Stimulated activated CD8-positive, alpha-beta memory T cell treated with anti-CD3 and anti-CD28 coated beads, Interleukin-4, amount 100 ng/mL, for 4 hours (primary cell): Measurements from ENCODE around the gene LPAR3.
A peak's percentile ranks its signal among the peaks of the same experiment; 100 is the strongest.

ENCODE experiments used
- DNase-seq, 2 donors: peaks; one replicate each; pipeline ENCODE4 v3.0.0-alpha.2; 2020; ENCODE audit warnings: low read depth in 2 of 2, low spot score in 1 of 2

Gene LPAR3

GRCh38 chr1:84833194-84833593 is 59.8 kb downstream of the LPAR3 start:
- DNase-seq = no peak

- no peak for DNase-seq
Observed at GRCh38 chr1:84830136-84830535, 62.9 kb downstream of the LPAR3 start.

GRCh38 chr1:84827976-84828375 is 65.0 kb downstream of the LPAR3 start:
- no peak for DNase-seq

GRCh38 chr1:84827555-84827954 is 65.5 kb downstream of the LPAR3 start:
- DNase-seq = no peak

- no peak for DNase-seq
Observed at GRCh38 chr1:84825161-84825560, 67.8 kb downstream of the LPAR3 start.

- no peak for DNase-seq
Observed at GRCh38 chr1:84823991-84824390, 69.0 kb downstream of the LPAR3 start.

GRCh38 chr1:84823511-84823910 is 69.5 kb downstream of the LPAR3 start:
- no peak for DNase-seq

- no peak for DNase-seq
Observed at GRCh38 chr1:84810343-84810742, 82.7 kb downstream of the LPAR3 start.

GRCh38 chr1:84809023-84809422 is 84.0 kb downstream of the LPAR3 start:
- no peak for DNase-seq

GRCh38 chr1:84803604-84804003 is 89.4 kb downstream of the LPAR3 start:
- no peak for DNase-seq

- no peak for DNase-seq
Observed at GRCh38 chr1:84802567-84803232, 90.3 kb downstream of the LPAR3 start.

- DNase-seq = no peak
Observed at GRCh38 chr1:84800090-84801073, 92.6 kb downstream of the LPAR3 start.

GRCh38 chr1:84797603-84798002 is 95.4 kb downstream of the LPAR3 start:
- DNase-seq = no peak

GRCh38 chr1:84795966-84796600 is 96.9 kb downstream of the LPAR3 start:
- DNase-seq = no peak

GRCh38 chr1:84795213-84795612 is 97.8 kb downstream of the LPAR3 start:
- DNase-seq = no peak

GRCh38 chr1:84792421-84792820 is 100.6 kb downstream of the LPAR3 start:
- no peak for DNase-seq

- no peak for DNase-seq
Observed at GRCh38 chr1:84789014-84789413, 104.0 kb downstream of the LPAR3 start.

- DNase-seq = no peak
Observed at GRCh38 chr1:84785271-84786036, 107.6 kb downstream of the LPAR3 start.

- no peak for DNase-seq
Observed at GRCh38 chr1:84782881-84783280, 110.1 kb downstream of the LPAR3 start.

GRCh38 chr1:84781946-84782771 is 110.8 kb downstream of the LPAR3 start:
- DNase-seq = peak; percentile 54 to 63
